Stimulated activated CD8-positive, alpha-beta memory T cell treated with anti-CD3 and anti-CD28 coated beads, Interleukin-7, amount 100 ng/mL, for 4 hours (primary cell): ENCODE data around the gene SNPH.
"Not testable (repeated sequence)": the region's sequence is repeated elsewhere in the genome, so short reads cannot be mapped to it uniquely, and the experiment has no call there.

Experiments
- DNase-seq, 2 donors: peaks; one replicate each; pipeline ENCODE4 v3.0.0-alpha.2; 2020; ENCODE audit warnings: low read depth in 2 of 2

SNPH gene, protein sequence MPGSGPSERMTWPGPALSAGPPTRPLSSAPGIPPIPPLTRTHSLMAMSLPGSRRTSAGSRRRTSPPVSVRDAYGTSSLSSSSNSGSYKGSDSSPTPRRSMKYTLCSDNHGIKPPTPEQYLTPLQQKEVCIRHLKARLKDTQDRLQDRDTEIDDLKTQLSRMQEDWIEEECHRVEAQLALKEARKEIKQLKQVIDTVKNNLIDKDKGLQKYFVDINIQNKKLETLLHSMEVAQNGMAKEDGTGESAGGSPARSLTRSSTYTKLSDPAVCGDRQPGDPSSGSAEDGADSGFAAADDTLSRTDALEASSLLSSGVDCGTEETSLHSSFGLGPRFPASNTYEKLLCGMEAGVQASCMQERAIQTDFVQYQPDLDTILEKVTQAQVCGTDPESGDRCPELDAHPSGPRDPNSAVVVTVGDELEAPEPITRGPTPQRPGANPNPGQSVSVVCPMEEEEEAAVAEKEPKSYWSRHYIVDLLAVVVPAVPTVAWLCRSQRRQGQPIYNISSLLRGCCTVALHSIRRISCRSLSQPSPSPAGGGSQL

DNA sequence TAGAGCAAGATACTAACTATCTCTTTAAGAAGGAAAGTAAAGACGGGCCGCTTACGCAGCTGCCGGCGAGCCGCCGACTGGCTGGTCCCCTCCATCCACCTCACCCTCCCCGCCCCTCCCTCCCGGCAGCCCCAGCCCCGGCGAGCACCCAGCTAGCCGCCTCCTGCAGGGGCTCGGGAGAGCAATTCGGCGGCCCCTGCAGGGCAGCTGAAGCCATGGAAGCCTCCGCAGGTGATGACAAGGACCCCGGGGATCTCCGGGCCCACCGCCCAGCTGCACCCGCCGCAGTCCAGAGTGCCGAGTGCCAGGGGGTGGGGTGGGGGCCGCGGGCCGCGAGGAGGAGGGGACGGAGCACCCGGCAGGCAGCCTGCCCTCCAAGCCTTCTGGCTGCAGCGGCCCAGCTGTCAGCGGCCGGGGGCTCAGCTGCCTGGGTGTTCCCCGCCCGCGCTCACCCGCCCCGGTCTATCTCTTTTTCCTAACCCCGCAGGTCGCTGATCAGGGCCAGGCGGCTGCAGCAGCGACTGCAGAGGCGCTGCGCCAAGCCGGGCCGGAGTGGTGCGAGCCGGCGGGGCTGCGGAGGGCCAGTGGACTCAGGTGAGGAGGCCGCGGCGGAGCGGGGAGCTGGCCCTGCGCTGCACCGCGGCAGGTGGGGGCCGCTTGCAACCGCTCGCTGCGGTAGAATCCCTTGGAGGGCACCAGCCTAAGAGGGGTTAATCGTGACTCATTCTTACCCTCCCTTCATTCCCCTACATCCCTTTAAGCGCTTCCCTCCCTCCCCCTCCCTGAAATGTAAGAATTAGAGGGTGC lies at the start of gene SNPH:
TSS of gene SNPH (plus strand) at position 128 of the 807 bp plus-strand sequence. CDS start 29,946 bp downstream, outside the sequence.
- peak; percentile 35 to 68 for DNase-seq

GRCh38 chr20:1216527-1217427 lies 49.3 kb upstream of the SNPH start:
- not testable (repeated sequence) for DNase-seq

DNA sequence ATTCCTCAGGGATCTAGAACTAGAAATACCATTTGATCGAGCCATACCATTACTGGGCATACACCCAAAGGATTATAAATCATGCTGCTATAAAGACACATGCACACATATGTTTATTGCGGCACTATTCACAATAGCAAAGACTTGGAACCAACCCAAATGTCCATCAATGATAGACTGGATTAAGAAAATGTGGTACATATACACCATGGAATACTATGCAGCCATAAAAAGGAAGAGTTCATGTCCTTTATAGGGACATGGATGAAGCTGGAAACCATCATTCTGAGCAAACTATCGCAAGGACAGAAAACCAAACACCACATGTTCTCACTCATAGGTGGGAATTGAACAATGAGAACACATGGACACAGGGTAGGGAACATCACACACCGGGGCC lies 43.3 kb upstream of the SNPH start:
- DNase-seq: not testable (repeated sequence)

DNA sequence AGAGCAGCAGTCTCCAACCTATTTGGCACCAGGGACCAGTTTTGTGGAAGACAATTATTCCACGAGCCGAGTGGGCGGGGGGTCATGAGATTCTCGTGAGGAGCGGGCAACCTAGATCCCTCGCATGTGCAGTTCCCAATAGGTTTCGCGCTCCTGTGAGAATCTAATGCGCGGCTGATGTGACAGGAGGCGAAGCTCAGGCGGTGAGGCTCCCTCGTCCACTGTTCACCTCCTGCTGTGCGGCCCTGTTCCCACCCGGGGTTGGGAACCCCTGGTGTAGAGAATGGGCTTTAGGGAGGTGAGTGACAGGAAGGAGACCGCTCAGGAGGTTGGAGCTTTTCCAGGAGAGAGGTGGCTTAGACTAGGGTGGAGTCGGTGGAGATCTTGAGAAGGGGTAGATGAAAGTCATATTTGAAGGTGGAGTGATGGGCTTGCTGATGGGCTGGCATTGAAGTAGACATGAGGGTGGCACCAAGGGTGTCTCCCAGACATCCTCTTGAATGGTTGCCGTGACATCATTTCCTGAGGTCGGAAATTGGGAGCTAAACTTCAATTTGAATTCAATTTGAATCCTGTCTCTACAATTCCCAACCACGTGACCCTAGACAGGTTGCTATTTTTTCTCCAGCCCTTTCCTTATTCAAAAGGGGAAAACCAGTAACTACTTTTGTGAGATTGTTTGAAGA lies 41.7 kb upstream of the SNPH start:
- no peak for DNase-seq

GRCh38 chr20:1225263-1225782 lies 40.8 kb upstream of the SNPH start:
- DNase-seq: no peak

- DNase-seq: peak; percentile 62 to 69
Observed at GRCh38 chr20:1225783-1226654, 40.1 kb upstream of the SNPH start, which contains the start of gene RAD21L1. RAD21L1 (plus strand) TSS chr20:1226044; CDS start chr20:1228454, 2,410 bp downstream.

GRCh38 chr20:1229541-1229940 lies 36.6 kb upstream of the SNPH start:
- DNase-seq: no peak

GRCh38 chr20:1232286-1233111 lies 33.6 kb upstream of the SNPH start:
- no peak for DNase-seq

DNA sequence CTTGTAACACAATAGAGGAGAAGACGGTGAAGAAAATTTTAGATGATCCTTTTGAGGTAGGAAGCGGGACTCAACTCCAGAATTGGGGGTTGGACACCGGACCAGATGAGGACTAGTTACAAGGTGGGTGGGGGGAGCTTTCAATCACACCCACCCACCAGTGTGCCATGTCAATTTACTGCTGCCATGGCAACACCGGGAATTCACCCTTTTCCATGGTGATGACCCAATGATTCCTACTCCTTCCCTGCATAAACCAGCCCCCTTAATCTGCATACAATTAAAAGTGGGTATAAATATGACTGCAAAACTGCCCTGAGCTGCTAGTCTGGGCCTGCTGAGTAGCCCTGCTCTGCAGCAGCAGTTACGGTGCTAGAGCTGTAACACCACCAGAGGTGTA lies 25.5 kb upstream of the SNPH start:
- no peak for DNase-seq

DNA sequence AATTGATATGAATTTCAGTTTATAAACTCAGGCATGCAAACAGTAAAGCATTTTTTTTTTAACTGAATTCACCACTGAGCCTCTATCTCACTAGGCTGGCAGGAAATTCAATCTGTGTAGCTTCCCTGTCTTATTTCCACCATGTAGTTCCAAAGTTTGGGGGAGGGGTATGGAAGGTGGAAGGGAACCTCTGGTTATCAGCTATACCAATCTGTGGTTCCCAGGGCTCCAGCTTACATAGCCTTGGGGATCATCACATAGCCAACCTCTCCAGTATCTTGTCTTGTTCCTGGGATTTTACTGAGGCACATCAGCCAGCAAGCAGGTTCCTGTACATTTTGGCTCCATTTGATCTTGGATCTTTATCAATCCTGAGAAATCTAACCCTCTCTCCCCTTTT lies 24.6 kb upstream of the SNPH start:
- DNase-seq: no peak

- DNase-seq: no peak
Observed at GRCh38 chr20:1242099-1242498, 24.0 kb upstream of the SNPH start.

DNA sequence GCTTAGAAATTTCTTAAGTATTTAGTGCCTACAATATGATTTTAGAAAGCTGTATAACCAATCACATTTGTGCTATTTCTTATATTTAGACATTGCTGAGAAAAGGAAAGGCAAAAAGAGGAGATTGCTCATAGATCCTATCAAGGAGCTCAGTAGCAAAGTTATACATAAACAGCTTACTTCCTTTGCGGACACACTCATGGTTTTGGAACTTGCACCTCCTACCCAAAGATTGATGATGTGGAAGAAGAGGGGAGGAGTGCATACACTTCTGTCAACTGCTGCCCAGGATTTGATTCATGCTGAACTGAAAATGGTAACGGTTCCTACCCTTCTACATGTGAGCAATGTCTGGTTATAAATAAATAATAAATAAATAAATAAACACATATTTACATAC lies 23.6 kb upstream of the SNPH start:
- no peak for DNase-seq

- DNase-seq: no peak
Observed at GRCh38 chr20:1245578-1245977, 20.5 kb upstream of the SNPH start.

GRCh38 chr20:1247689-1248088 lies 18.4 kb upstream of the SNPH start:
- no peak for DNase-seq

- DNase-seq: not testable (repeated sequence)
Observed at GRCh38 chr20:1250282-1250681, 15.8 kb upstream of the SNPH start.

GRCh38 chr20:1252416-1252815 lies 13.7 kb upstream of the SNPH start:
- DNase-seq: no peak

GRCh38 chr20:1254254-1254653 lies 11.8 kb upstream of the SNPH start:
- DNase-seq: no peak

DNA sequence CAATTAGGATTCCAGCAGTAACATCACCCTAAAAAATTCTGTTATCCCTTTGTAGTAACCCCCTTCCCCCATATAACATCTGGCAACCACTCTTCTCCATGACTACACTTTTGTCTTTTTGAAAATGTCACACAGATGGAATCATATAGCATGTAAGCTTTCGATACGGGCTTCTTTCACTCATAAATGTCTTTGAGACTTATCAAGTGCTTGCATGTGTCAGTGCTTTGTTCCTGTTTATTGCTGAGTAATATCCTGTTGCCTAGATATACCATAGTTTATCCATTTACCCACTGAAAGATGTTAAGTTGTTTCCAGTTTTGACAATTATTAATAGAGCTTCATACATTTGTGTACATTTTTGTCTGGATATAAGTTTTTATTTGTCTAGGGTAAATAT lies 10.4 kb upstream of the SNPH start:
- no peak for DNase-seq

- DNase-seq: no peak
Observed at GRCh38 chr20:1263853-1264252, 2.2 kb upstream of the SNPH start.
